Fibroblast of gingiva (primary cell): ENCODE results near the gene FAM204A.

Experiments used
- DNase-seq: peaks from one replicate; pipeline ENCODE4 v3.0.0-alpha.2; 2011; ENCODE audit warnings: low read depth

Gene FAM204A

GRCh38 chr10:118278649-118279048 is 63.5 kb downstream of the FAM204A start:
- no peak for DNase-seq

GRCh38 chr10:118277871-118278270 is 64.3 kb downstream of the FAM204A start:
- no peak for DNase-seq

GRCh38 chr10:118276727-118277126 is 65.4 kb downstream of the FAM204A start:
- no peak for DNase-seq

GRCh38 chr10:118276204-118276603 is 65.9 kb downstream of the FAM204A start:
- no peak for DNase-seq

- DNase-seq, result no peak
Measured at GRCh38 chr10:118273662-118274061, 68.5 kb downstream of the FAM204A start.

GRCh38 chr10:118272767-118273166 is 69.4 kb downstream of the FAM204A start:
- DNase-seq, result no peak

- peak; percentile 8 for DNase-seq
Measured at GRCh38 chr10:118272149-118272721, 69.9 kb downstream of the FAM204A start.

- DNase-seq, result no peak
Measured at GRCh38 chr10:118271671-118272070, 70.5 kb downstream of the FAM204A start.

GRCh38 chr10:118266098-118266748 is 75.9 kb downstream of the FAM204A start:
- DNase-seq, result no peak

- DNase-seq, result no peak
Measured at GRCh38 chr10:118264838-118265470, 77.2 kb downstream of the FAM204A start.

- DNase-seq, result no peak
Measured at GRCh38 chr10:118264252-118264651, 77.9 kb downstream of the FAM204A start.

- DNase-seq, result no peak
Measured at GRCh38 chr10:118262538-118262937, 79.6 kb downstream of the FAM204A start.

- no peak for DNase-seq
Measured at GRCh38 chr10:118259288-118259906, 82.7 kb downstream of the FAM204A start.

- DNase-seq, result no peak
Measured at GRCh38 chr10:118258285-118258684, 83.8 kb downstream of the FAM204A start.

GRCh38 chr10:118256825-118257570 is 85.1 kb downstream of the FAM204A start:
- DNase-seq, result no peak

GRCh38 chr10:118256209-118256608 is 85.9 kb downstream of the FAM204A start:
- DNase-seq, result no peak

GRCh38 chr10:118255355-118255754 is 86.8 kb downstream of the FAM204A start:
- DNase-seq, result no peak

GRCh38 chr10:118254654-118255053 is 87.5 kb downstream of the FAM204A start:
- DNase-seq, result no peak

- DNase-seq, result no peak
Measured at GRCh38 chr10:118253397-118253796, 88.7 kb downstream of the FAM204A start.

GRCh38 chr10:118251791-118252190 is 90.3 kb downstream of the FAM204A start:
- DNase-seq, result no peak

GRCh38 chr10:118249714-118250113 is 92.4 kb downstream of the FAM204A start:
- no peak for DNase-seq
